GM12865 (cell line): ENCODE results near the gene DTNB.

Experiments used
- DNase-seq: peaks from one replicate; pipeline ENCODE4 v3.0.0; 2010; ENCODE audit warnings: low read depth
- H3K4me3 ChIP-seq: 2 replicates; pipeline ENCODE4 v1.5.1; 2011; ENCODE audit warnings: mild to moderate bottlenecking, low read depth, low read length, control low read depth
- TF ChIP-seq, protein P1 (sequence below): IDR thresholded peaks from 2 replicates; pipeline ENCODE4 v1.5.1; 2011; ENCODE audit warnings: low read length, control low read depth, low read depth, inconsistent platforms; ENCODE audit not compliant: insufficient read depth; ENCODE audit errors: missing control alignments

The DTNB gene

GRCh38 chr2:25453199-25453905 lies 220.0 kb downstream of the DTNB start:
- DNase-seq = peak; percentile 75
- no peak overlapping the region for H3K4me3 ChIP-seq
- TF ChIP-seq, protein P1, sequence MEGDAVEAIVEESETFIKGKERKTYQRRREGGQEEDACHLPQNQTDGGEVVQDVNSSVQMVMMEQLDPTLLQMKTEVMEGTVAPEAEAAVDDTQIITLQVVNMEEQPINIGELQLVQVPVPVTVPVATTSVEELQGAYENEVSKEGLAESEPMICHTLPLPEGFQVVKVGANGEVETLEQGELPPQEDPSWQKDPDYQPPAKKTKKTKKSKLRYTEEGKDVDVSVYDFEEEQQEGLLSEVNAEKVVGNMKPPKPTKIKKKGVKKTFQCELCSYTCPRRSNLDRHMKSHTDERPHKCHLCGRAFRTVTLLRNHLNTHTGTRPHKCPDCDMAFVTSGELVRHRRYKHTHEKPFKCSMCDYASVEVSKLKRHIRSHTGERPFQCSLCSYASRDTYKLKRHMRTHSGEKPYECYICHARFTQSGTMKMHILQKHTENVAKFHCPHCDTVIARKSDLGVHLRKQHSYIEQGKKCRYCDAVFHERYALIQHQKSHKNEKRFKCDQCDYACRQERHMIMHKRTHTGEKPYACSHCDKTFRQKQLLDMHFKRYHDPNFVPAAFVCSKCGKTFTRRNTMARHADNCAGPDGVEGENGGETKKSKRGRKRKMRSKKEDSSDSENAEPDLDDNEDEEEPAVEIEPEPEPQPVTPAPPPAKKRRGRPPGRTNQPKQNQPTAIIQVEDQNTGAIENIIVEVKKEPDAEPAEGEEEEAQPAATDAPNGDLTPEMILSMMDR = no peak

GRCh38 chr2:25448808-25449207 lies 224.6 kb downstream of the DTNB start:
- no peak for DNase-seq
- H3K4me3 ChIP-seq = no peak overlapping the region
- TF ChIP-seq, protein P1 = no peak

DNA sequence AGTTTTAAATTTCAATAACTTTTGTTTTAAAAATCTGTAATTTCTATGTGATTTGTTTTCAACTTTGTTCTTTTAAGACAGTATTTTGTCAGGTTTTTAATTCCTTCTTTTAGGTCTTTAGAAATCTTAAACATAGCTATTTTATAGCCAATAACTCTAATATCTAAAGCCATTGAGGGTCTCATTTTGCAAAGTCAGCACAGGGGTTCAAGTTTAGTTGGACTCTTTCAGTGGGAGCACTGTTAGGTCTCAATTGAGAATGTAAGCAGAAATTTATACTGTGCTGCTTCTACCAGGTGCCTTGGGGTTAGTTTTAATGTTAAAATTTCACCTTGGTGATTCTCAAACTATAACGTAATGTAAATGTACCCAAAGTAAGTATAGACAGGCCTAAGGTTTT lies 226.4 kb downstream of the DTNB start:
- H3K4me3 ChIP-seq = no peak overlapping the region
- TF ChIP-seq, protein P1 = no peak
- DNase-seq = no peak

GRCh38 chr2:25446122-25446521 lies 227.3 kb downstream of the DTNB start:
- no peak for DNase-seq
- TF ChIP-seq, protein P1 = no peak
- H3K4me3 ChIP-seq = no peak overlapping the region

DNA sequence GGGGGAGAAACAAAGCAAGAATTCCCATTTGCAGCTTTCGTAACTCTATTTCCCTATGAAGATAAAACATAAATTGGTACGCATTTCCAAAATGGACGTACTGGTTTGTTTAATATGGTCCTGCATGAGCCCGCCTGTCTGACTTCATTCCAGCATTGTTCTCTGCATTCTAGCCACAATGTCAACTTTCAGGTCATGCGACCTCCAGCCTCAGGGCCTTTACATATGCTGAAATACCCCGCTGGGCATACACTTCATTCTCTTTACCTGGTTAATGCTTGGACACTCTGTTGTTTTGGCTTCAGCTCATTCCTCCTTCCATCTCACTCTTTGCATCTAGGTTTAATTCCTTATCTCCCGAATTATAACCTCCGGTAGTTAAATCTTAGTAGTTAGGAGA lies 227.9 kb downstream of the DTNB start:
- no peak for DNase-seq
- TF ChIP-seq, protein P1 = no peak
- no peak overlapping the region for H3K4me3 ChIP-seq

- TF ChIP-seq, protein P1 = no peak
- DNase-seq = no peak
- H3K4me3 ChIP-seq = no peak overlapping the region
These were observed 228.6 kb downstream of the DTNB start for GRCh38 chr2:25444608-25445270.
